SK-N-SH (cell line): Measurements from ENCODE around the gene TMEM161A. TPM values are rescaled to one million over a fixed set of nuclear protein-coding genes. Genes with fewer than 3 reads are reported as not detected.

Experiments
- CTCF ChIA-PET: fragments of 300-600, 350-600 bp; formaldehyde crosslinking; extraction: SDS; loops from one replicate; lab custom pipeline; 2021; lab: Yijun Ruan, JAX
- POLR2A ChIA-PET: fragments of 350-600 bp; sonication (Branson Sonifier 250); formaldehyde crosslinking; extraction: SDS; loops from one replicate; lab custom pipeline; 2020; ENCODE audit warnings: antibody characterized with exemption, inconsistent platforms; lab: Yijun Ruan, JAX
- DNase-seq: peaks from one replicate; pipeline ENCODE4 v3.0.0; 2012
- H2AFZ ChIP-seq: fragments of 200-600 bp; sonication (generic); 2 replicates; pipeline ENCODE4 v1.8.1; 2016; ENCODE audit warnings: antibody characterized with exemption, mild to moderate bottlenecking, low read depth
- H3F3A ChIP-seq: fragments of 200-600 bp; sonication (generic); replicated peaks from 2 replicates; pipeline ENCODE3; 2016; ENCODE audit warnings: antibody characterized with exemption, mild to moderate bottlenecking; ENCODE audit not compliant: insufficient read depth
- H3K27ac ChIP-seq, 2 experiments: fragments of 200-500 bp in 1 of 2; fragments of 200-600 bp in 1 of 2; sonication (Bioruptor generic) in 1 of 2; sonication (generic), shearing (Covaris generic) in 1 of 2; 2 replicates each; pipeline versions ENCODE4 v1.5.1 to v1.6.1; 2014 to 2016; ENCODE audit warnings: low read depth in 2 of 2, inconsistent platforms in 1 of 2, low read length in 1 of 2, mild to moderate bottlenecking in 1 of 2, mixed read lengths in 1 of 2
- H3K27me3 ChIP-seq: fragments of 200-600 bp; sonication (generic), shearing (Covaris generic); 2 replicates; pipeline ENCODE4 v1.6.1; 2016; ENCODE audit warnings: mixed run types; ENCODE audit not compliant: insufficient read depth
- H3K36me3 ChIP-seq, 2 experiments: fragments of 200-500 bp in 1 of 2; fragments of 200-600 bp in 1 of 2; sonication (Bioruptor generic) in 1 of 2; sonication (generic) in 1 of 2; replicated peaks in 1 of 2; 2 replicates each; pipeline versions ENCODE3 to v1.5.1; 2014 to 2016; ENCODE audit warnings: low read length in 1 of 2, mild to moderate bottlenecking in 1 of 2; ENCODE audit not compliant: insufficient read depth in 2 of 2, control insufficient read depth in 1 of 2
- H3K4me1 ChIP-seq, 2 experiments: fragments of 200-500 bp in 1 of 2; fragments of 200-600 bp in 1 of 2; sonication (Bioruptor generic) in 1 of 2; sonication (generic), shearing (Covaris generic) in 1 of 2; 2 replicates each; pipeline versions ENCODE4 v1.5.1 to v1.6.1; 2014 to 2016; ENCODE audit warnings: low read depth in 1 of 2, low read length in 1 of 2, mixed run types in 1 of 2; ENCODE audit not compliant: insufficient read depth in 2 of 2, control insufficient read depth in 1 of 2
- H3K4me2 ChIP-seq: fragments of 200-600 bp; sonication (generic), shearing (Covaris generic); 2 replicates; pipeline ENCODE4 v1.6.1; 2017; ENCODE audit warnings: mixed run types
- H3K4me3 ChIP-seq, 2 experiments: fragments of 200-500 bp in 1 of 2; fragments of 200-600 bp in 1 of 2; sonication (Bioruptor generic) in 1 of 2; sonication (generic), shearing (Covaris generic) in 1 of 2; 2 replicates each; pipeline versions ENCODE4 v1.5.1 to v1.8.1; 2014 to 2016; ENCODE audit warnings: low read depth in 2 of 2, inconsistent platforms in 1 of 2, low read length in 1 of 2, mild to moderate bottlenecking in 1 of 2, mixed read lengths in 1 of 2, moderate library complexity in 1 of 2
- H3K79me2 ChIP-seq: fragments of 200-600 bp; sonication (generic); 2 replicates; pipeline ENCODE4 v1.8.1; 2017; ENCODE audit warnings: mild to moderate bottlenecking; ENCODE audit not compliant: insufficient read depth
- H3K9ac ChIP-seq: fragments of 200-600 bp; sonication (generic); 2 replicates; pipeline ENCODE4 v1.6.1; 2017; ENCODE audit warnings: mixed run types
- H3K9me2 ChIP-seq: fragments of 200-600 bp; sonication (generic); 2 replicates; pipeline ENCODE4 v1.6.1; 2017; ENCODE audit warnings: mixed run types
- H3K9me3 ChIP-seq: fragments of 200-600 bp; sonication (generic); 2 replicates; pipeline ENCODE4 v1.6.1; 2017; ENCODE audit warnings: mixed run types, mild to moderate bottlenecking, moderate library complexity
- H4K20me1 ChIP-seq: fragments of 200-600 bp; sonication (generic); 2 replicates; pipeline ENCODE4 v1.6.1; 2017; ENCODE audit warnings: mild to moderate bottlenecking, mixed run types; ENCODE audit not compliant: insufficient read depth
- CTCF ChIP-seq: fragments of 200-600 bp; sonication (generic); IDR thresholded peaks from 2 replicates; pipeline ENCODE4 v1.6.1; 2017; ENCODE audit warnings: antibody characterized with exemption, mild to moderate bottlenecking, moderate library complexity
- EZH2phosphoT487 ChIP-seq: fragments of 200-600 bp; sonication (generic); IDR thresholded peaks from 2 replicates; pipeline ENCODE4 v1.6.1; 2017; ENCODE audit warnings: low read depth, mixed run types, mild to moderate bottlenecking, antibody characterized with exemption, moderate library complexity, borderline replicate concordance
- FOXM1 ChIP-seq: IDR thresholded peaks from 2 replicates; pipeline ENCODE4 v1.4.0; 2012; ENCODE audit warnings: low read depth, mild to moderate bottlenecking
- JUND ChIP-seq: IDR thresholded peaks from 2 replicates; pipeline ENCODE4 v1.4.0; 2012
- MXI1 ChIP-seq: IDR thresholded peaks from 2 replicates; pipeline ENCODE4 v1.6.1; 2012; ENCODE audit warnings: mild to moderate bottlenecking, low read depth, low read length, improper control_type of control experiment
- NFIC ChIP-seq: IDR thresholded peaks from 2 replicates; pipeline ENCODE4 v1.4.0; 2012; ENCODE audit warnings: borderline replicate concordance
- PBX3 ChIP-seq: IDR thresholded peaks from 2 replicates; pipeline ENCODE4; 2012
- POLR2AphosphoS5 ChIP-seq: IDR thresholded peaks from 2 replicates; pipeline ENCODE4 v1.6.1; 2012; ENCODE audit warnings: low read depth, low read length
- RCOR1 ChIP-seq: fragments of 150-350 bp; IDR thresholded peaks from 2 replicates; pipeline ENCODE4 v1.6.1; 2017; ENCODE audit warnings: antibody characterized with exemption, low read length
- REST ChIP-seq: IDR thresholded peaks from 2 replicates; pipeline ENCODE4 v1.6.1; 2012; ENCODE audit warnings: mild to moderate bottlenecking, low read depth, low read length, moderate library complexity
- SIN3A ChIP-seq: IDR thresholded peaks from 2 replicates; pipeline ENCODE4 v1.6.1; 2012; ENCODE audit warnings: low read depth, mild to moderate bottlenecking, low read length, moderate library complexity, borderline replicate concordance
- SMC3 ChIP-seq: IDR thresholded peaks from 2 replicates; pipeline ENCODE4 v1.6.1; 2012; ENCODE audit warnings: low read depth, low read length, improper control_type of control experiment
- TCF12 ChIP-seq: IDR thresholded peaks from 2 replicates; pipeline ENCODE4 v1.4.0; 2012
- ZBTB33 ChIP-seq: IDR thresholded peaks from 2 replicates; pipeline ENCODE4 v1.4.0; 2012; ENCODE audit warnings: low read depth, borderline replicate concordance
- WGBS: methylation state at CpG from one replicate; pipeline ENCODE4 v1.1.6; 2017; ENCODE audit warnings: low lambda C conversion rate; 5-methylcytosine and 5-hydroxymethylcytosine counted together
- polyA plus RNA-seq, 3 experiments: library from polyadenylated mRNA; depleted of rRNA; stranded (reverse); fragments of >200 nt; gene quantifications; 2 replicates each; pipeline ENCODE4 v1.2.3, GENCODE V29; 2012

The TMEM161A gene
- polyA plus RNA-seq, 1 of the 3 experiments (the other 2 are of a cell fraction) = 39.3 TPM

GRCh38 chr19:19095691-19096090 lies 42.6 kb downstream of the TMEM161A start:
- H2AFZ ChIP-seq = no peak overlapping the region
- H3K79me2 ChIP-seq = no peaks in the 10 kb centered on the region
- no peaks in the 10 kb centered on the region for H3K36me3 ChIP-seq
- H3K4me2 ChIP-seq = no peak overlapping the region
- H3K4me1 ChIP-seq = no peaks in the 10 kb centered on the region
- no peaks in the 10 kb centered on the region for H3K9me3 ChIP-seq
- ChIA-PET POLR2A (no interaction called here), CTCF (no interaction called here)
- H3K27ac ChIP-seq = no peak overlapping the region
- H3K4me3 ChIP-seq = no peak overlapping the region
- no peak overlapping the region for H3K9ac ChIP-seq
- WGBS = 81% methylated on average over 8 of the region's 11 CpGs
- DNase-seq = no peak
- no peaks in the 10 kb centered on the region for H3K9me2 ChIP-seq
- no peaks in the 10 kb centered on the region for H3F3A ChIP-seq
- no peak for TF ChIP-seq REST
- no peak for TF ChIP-seq FOXM1
- no peak for TF ChIP-seq ZBTB33
- TF ChIP-seq POLR2AphosphoS5 = no peak
- TF ChIP-seq EZH2phosphoT487 = no peak
- TF ChIP-seq RCOR1 = no peak
- no peak for TF ChIP-seq PBX3
- no peak for TF ChIP-seq CTCF
- no peak for TF ChIP-seq MXI1
- no peak for TF ChIP-seq SMC3
- TF ChIP-seq TCF12 = no peak
- TF ChIP-seq SIN3A = no peak
- TF ChIP-seq NFIC = no peak
- TF ChIP-seq JUND = no peak
- H4K20me1 ChIP-seq = no peaks in the 10 kb centered on the region
- no peaks in the 10 kb centered on the region for H3K27me3 ChIP-seq
